ENCODE results near the gene PHLDA2.
"Not testable (repeated sequence)": the region's sequence is repeated elsewhere in the genome, so short reads cannot be mapped to it uniquely, and the experiment has no call there.

Gene PHLDA2

DNA sequence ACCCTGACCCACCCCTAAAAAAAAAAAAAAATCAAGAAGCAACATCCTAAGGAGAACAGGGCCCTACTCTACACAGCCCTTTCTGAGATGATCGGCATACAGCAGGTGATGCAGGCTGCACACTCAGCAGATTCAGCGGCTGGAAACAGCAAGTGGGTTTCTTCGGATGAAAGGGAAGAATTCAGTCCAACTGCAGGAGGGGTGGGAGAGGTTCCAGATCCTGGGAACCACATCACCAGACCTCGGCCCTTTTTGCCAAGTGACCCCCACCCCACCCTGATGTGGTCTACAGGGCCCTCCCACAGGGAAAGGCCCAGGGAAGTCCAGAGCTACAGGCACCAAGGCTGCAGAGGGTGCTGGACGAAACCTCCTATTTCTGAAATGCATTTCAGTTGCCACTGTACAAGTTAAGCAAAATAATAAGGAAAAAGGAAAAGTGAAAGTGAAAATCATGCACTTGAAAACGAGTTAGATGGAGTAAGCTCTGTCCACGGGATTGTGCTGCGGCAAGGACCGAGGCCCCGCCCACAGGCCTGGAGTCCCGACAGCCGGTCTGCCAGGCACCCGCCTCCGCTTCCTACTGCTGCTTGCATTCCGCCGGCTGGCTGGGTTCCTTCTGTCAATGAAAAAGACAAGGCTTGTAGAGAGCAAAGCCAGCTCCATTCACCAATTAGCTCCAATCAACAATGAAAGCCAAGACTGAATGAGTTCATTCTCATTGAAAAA, 16.0 kb upstream of the PHLDA2 start:
- DNase-seq, result no peak

DNA sequence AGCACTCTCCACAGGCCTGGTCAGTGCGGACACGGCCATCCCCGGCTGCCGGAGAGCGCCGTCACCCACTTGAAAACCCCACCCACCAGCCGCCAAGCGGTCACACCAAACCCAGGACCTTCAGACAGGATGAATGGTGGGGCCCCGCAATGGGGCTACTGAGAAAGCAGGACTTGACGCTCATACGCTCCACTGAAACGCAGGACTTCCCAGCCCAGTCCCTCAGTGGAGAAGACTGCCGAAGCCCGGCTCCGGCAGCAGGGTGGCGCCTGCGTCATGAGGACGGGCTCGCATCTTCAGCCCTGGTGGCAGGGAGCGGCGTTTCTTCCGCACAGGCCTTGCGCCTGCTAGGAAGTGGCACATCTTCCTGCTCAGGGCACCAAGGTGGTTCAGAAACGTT, 15.3 kb upstream of the PHLDA2 start:
- DNase-seq, result no peak

DNA sequence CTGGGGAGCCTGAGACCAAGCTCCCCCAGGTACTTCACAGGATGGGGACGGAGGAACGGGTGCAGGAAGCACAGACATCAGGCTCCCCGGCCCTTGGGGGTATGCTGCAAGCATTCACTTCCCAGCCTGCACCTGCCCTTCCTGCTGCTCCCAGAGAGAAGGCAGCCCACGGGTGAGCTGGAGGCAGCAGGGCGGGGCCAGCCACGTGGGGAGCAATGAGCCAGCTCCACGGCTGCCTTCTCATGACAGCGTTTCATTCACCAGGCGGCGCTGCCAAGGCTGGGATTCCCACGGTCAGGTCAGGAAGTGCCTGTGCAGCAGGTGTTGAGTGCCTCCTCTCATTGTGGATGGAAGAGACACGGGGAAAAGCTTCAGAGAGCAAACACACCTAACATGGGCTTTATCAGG, 14.5 kb upstream of the PHLDA2 start:
- no peak for DNase-seq

DNA sequence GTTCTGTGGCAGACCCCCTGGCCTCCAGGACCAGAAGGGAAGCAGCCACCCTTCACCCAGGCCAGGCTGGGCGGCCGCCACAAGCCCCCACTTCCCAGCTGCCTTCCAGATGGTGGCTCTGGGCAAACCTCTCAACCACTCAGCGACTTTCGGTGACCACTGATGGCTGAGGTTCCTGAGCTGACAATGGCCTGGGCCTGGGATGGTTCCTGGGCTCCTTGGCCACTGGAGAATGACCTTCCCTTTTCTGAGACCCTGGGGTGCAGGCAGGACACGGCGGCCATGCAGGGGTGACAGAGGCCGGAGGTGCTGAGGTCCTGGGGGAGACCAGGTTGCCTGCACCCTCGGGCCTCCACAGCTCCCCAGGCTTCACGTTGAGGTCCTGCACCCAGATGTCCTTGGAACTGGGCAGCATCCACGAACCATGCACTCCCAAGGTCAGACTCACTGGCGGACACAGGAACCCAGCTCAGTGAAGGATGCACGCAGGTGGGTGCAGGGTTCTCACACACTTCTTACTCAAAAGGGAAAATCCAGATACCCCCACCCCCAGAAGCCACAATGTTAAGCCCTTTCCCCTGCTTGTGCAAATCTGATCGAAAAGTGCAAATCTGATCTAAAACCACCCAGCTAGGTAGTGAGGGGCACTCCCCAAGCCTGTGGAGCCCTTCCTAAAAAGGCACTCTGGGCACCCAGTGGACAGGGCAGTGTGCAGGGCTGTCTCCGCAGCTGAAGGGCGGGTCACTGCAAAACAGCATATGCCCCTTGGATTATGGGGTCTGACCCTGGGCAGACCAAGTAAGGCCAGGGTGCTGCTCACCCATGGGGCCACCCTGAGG, 13.9 kb upstream of the PHLDA2 start:
- DNase-seq, result no peak

DNA sequence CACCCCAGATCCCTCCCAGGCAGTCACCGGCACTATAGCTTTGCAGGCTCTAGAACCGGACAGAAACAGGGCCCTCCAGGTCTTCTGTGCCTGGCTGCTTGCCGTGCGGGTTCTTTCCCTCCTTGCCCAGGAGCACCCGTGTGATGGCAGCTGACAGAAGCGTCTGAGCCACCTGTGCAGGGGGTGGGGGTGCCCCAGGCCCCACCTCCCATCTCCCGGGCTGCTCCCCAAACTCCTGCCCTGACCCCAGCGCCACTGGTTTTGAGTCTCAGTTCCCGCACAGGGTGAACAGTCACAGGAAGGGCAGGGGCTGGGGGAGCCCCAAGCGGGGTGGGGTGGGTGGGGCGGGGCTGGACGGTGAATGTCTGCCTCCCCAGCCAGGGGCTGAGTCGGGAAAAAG, 13.2 kb upstream of the PHLDA2 start:
- DNase-seq, result no peak

DNA sequence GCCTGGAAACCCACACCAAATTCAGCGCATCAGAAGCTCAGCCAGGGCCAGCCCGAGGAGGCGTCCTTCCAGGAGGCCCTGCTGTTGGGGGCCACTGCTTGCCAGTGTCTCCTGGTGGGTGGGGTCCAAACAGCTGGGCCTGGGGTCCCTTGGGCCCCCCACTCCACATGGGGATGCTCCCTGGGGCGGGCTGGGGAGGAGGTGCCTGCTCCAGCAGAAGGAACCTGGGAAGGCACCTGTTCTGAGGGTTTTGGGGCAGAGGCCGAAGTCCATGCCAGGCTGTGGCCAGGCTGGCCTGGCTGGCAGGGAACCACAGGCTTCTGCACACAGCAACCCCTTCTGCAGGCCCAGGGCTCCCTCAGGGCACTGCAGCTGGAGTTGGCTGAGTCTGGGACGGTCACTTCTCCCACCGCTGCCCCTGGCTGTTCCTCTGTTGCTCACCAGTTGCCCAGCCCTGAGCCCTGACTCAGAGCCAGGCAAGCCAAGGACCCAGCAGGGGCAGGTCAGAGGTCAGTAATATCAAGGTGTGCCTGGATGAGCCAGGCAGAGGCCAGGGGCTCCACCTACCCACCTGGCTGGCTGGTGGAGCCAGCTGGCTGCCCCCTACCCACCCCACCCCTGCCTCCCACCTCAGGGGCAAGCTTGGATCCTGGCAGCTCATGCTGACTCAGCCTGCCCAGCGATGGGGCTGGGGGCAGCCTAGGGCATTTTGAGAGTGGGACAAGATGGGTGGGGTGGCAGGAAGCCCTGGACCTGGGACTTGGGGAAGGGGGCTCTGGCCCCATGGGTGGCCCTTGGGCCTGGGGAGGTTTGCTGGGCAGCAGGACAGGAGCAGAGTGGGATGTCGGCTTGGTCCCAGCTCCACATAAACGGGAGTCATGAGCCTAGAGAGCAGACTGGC, 12.0 kb upstream of the PHLDA2 start:
- DNase-seq, result no peak

DNA sequence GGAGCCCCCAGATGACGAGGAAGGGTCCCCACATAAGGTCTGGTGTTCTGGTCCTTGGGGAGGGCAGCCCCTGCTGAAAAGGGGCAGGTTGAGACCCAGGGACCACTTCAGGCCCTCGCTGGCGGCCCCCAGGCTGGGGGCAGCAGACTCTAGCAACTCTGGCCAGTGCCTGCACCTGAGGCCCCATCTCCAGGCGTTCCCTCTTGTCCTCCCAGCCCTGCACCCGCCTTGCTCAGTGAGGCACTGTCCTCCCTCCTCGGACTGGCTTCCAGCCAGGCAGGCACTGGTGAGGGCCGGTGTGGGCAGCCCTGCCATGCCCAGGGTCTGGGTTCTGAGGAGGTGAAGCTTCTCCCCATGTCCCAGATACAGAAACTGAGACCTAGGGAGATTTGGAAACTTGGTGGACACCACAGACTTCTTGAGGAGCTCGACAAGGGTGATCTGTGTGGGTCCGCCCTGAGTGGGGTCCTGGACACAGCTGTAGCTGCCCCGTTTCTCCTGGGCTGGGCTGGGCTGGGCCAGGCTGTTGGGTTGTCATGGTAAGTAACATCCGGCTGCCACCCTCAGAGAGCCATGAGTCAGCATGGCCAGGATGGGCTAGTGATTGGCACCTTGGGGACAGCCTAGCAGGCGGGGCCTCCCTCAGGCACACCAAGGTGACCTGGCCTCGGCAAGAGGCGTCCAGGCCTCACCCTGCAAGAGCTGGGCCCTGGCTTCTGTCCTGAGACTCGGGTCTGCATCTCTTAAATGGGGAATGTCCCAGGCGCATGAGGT, 11.1 kb upstream of the PHLDA2 start:
- no peak for DNase-seq

DNA sequence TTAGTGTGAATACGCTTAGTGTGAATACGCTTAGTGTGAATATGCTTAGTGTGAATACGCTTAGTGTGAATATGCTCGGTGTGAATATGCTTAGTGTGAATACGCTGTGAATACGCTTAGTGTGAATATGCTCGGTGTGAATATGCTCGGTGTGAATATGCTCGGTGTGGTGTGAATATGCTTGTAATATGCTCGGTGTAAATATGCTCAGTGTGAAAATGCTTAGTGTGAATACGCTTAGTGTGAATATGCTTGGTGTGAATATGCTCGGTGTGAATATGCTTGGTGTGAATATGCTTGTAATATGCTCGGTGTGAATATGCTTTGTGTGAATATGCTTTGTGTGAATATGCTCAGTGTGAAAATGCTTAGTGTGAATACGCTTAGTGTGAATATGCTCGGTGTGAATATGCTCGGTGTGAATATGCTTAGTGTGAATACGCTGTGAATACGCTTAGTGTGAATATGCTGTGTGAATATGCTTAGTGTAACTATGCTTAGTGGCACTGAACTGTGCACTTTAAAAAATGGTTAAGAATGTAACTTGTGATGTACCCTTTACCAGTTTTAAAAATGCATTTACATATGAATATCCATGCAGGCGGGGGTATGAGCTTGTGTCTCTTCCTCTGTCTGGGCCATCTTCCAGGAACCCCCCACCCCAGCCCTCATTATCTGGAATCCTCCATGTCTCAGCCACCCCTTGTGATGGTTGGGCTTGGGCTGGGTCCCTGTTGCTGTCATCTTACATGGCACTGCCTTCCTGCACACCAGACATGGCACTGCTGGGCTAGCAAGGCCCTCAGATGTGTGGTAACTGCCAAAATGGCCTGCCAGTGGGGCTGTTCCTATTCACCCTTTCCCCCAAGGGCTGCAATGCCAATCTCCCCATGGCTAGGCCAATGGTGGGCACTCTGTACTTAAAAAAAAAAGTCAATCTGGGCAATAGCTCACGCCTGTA, 9.5 kb upstream of the PHLDA2 start:
- DNase-seq, result not testable (repeated sequence)

DNA sequence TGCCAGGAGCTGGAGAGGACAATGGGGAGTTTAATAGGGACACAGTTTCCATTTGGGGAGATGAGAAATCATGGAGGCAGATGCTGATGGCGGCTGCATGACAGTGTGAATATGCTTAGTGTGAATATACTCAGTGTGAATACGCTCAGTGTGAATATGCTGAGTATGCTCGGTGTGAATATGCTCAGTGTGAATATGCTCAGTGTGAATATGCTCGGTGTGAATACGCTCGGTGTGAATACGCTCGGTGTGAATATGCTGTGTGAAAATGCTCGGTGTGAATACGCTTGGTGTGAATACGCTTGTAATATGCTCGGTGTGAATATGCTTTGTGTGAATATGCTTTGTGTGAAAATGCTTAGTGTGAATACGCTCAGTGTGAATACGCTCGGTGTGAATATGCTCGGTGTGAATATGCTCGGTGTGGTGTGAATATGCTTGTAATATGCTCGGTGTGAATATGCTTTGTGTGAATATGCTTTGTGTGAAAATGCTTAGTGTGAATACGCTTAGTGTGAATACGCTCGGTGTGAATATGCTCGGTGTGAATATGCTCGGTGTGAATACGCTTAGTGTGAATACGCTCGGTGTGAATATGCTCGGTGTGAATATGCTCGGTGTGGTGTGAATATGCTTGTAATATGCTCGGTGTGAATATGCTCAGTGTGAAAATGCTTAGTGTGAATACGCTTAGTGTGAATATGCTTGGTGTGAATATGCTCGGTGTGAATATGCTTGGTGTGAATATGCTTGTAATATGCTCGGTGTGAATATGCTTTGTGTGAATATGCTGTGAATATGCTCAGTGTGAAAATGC, 8.6 kb upstream of the PHLDA2 start:
- not testable (repeated sequence) for DNase-seq

DNA sequence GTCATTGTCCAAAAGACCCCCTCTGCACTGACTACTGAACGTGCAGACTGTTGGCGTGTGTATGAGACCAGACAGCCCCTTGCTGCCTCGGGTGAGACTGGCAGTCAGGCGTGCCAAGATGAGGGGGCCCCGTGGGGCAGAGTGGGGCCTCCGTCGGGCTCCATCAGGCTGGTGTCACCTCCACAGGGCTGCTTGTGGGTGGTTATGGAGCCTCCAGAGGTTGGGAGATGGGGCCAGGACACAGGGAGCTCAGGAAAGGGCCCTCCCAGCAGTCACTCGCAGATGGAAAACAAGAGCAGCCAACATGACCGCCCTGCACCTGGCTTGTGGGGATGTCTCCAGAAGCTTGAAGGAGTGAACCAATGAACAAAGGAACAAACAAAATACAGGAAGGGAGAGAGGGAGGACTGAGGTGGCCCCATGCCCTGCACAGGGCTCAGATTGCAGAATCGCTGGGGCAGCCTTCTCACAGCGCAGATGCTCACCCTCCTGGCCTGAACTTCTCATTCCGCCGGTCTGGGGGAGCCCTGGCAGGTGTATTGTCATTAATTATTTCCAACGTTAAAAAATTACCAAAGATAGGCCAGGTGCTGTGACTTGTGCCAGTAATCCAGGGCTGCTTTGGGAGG, 5.5 kb upstream of the PHLDA2 start:
- peak; percentile 7 for DNase-seq

DNA sequence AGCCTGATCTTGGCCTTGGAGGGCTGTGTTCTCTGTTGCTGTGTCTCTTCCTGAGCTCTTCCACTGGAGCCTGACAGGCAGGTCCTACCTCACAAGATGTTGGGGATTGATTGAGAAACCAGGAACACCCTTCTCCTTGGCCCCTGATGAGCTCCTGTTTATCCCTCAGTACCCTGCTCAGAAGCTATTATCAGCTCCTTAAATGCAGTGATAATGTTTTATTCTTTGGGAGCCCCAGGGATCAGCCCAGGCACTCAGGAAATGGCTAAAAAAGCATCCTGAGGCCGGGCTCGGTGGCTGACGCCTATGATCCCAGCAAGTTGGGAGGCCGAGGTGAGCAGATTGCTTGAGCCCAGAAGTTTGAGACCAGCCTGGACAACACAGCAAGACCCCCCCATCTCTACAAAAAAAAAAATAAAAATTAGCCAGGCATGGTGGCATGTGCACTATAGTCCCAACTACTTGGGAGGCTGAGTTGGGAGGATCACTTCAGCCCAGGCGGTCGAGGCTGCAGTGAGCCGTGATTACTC, 4.9 kb upstream of the PHLDA2 start:
- DNase-seq, result peak; percentile 2

DNA sequence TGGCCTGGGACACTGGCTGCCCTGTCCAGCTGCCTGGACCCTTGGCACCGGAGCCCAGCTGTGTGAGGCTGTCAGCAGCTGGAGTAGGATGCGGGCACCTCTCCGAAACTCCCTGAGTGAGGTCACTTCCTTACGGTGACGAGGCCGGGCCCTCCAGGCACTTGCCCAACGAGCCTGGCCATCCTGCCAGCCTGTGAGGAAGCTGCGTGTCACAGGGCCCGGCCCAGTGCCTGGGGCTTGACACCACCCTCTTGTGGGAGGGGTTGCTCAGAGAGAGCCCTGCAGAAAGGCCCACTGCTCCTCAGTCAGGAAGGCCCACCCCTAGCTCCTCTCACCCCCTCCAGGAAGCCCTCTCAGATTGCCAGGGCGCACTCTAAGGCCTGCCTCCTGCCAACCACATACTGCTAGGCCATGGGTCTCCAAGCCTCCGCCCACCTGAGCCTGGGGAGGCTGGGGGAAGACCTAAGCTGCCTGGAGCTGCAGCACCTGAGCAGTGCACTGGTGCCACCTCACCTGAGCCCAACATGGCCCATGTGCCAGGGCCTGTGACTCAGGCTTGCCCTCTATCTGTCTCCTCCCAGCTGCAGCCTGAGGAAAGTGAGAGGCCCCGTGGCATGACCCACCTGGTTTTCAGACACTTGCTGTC, 4.3 kb upstream of the PHLDA2 start:
- DNase-seq, result no peak

DNA sequence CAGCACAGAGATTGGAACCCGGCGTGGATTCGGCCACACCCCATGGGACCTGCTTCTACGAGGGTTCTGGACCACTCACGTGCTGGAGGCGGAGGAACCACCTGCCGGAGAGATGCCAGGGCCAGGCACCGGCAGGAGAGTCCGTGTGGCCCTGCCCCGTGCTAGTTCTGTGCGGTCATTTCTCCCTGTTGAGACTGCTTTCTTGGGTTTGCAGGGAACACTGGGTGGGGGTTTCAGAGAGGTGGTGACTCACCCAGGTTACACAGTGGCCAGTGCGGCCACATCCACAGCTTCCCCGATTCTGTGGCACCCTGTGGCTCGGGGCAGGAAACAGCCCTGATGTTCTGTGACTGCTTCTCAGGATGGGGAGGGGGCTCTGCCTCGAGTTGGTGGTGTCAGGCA, 3.6 kb upstream of the PHLDA2 start:
- DNase-seq, result no peak

DNA sequence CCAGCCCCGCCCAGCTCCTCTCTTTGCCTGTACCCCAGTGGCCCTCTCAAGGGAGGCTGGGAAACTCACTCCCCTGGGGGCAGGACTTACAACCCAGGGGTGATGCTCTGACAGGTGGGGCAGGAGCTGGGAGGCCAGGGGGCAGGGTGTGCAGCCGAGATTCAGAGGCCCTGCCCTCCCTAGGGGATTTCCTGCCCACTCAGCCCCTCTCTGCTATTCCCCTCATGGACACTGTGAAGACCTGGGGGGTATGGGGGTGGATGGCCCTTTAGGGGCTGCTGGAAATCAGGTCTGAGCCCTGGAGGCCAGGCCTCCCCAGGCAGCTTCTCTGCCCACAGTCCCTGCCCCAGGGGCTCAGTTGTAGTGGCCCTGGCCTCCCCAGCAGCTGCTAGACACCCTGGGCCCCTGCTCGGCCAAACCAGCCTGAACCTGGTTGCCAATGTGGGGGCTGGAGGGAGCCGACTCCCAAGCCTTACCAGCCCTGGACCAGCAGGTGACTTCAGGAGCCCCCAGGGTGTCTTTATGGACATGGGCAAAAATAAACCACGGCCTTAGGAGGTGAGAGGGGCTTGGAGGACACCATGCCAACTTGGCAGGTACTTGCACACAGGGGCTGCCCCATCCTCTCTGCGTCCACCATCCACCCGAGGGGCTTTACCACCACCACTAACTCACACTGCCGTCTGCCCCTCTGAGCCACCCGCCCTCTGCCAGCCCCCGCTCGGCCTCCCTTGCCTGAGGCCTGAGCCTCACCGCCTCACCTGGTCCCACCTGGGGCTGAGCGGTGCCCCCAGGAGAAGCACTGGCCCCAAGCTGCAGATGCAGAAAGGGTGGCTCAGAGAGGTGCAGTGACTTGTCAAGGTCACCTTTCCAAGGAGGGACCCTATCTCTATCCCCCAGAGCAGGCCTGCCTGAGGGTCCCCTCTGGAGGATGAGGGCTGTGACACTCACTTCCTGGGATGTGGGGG, 2.8 kb upstream of the PHLDA2 start:
- no peak for DNase-seq

DNA sequence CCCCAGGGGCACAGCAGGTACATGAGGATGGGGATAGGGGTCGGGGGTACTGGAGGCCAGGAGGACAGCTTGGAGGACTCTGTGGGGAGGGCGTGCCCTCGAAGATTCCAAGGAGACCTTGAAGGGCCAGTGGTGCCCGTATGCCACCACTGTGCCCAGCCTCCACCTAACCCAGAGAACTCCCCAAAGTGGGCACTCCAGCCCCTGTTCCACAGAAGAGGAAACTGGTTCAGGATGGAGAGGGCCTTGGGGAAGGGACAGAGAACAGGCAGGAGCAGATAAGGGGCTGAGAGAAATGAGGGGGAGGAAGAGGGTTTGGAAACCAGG, 2.2 kb upstream of the PHLDA2 start:
- DNase-seq, result no peak

DNA sequence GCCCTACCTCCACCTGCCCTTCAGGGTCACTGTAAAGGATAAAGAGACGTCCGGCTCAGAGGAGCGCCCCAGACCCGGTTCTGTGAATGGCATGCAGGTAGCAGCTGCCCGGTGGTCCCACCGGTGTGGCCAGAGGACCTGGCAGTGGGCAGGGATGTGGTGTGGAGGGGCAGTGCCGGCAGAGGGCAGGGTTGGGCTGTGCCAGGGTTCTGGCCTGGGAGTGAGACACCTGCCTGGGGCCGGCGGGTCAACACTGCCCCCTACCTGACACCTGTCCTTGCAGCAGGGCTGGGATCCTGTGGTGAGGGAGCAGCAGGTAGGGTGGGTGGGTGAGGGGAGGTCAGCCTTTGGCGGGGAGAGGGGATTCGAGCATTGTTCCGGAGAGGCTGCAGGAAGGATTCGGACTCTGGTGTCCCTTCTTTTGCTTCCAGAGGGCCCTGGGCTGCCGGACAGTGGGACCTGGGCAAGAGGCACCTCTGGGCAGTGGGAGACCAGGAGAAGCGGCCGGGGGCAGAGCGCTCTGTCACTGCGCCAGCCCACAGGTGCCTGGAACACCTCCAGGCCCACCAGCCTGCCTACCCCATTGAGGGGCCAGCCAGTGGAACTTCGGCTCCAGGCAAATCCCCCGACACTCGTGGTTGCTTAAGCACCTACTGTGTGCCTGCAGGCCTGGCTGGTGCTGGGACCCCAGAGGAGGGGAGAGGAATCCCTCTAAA, 1.6 kb upstream of the PHLDA2 start:
- peak; percentile 38 for DNase-seq
